NCI-H2081 treated with DMSO at 0.1 percent for 48 hours (cell line): ENCODE measurements around the gene PRKCA.
"Not testable (repeated sequence)": the region's sequence is repeated elsewhere in the genome, so short reads cannot be mapped to it uniquely, and the experiment has no call there.

ENCODE experiments used
- DNase-seq: peaks from one replicate; lab custom pipeline; 2025; lab: John Stamatoyannopoulos, UW

PRKCA gene

GRCh38 chr17:66386498-66387351 lies 84.3 kb downstream of the PRKCA start:
- DNase-seq, result no peak

- no peak for DNase-seq
These were observed 85.1 kb downstream of the PRKCA start for GRCh38 chr17:66387392-66387981.

- DNase-seq, result peak; percentile 90
These were observed 90.5 kb downstream of the PRKCA start for GRCh38 chr17:66392783-66393437.

- no peak for DNase-seq
These were observed 93.5 kb downstream of the PRKCA start for GRCh38 chr17:66395961-66396360.

- DNase-seq, result no peak
These were observed 95.1 kb downstream of the PRKCA start for GRCh38 chr17:66397486-66397885.

- DNase-seq, result no peak
These were observed 95.6 kb downstream of the PRKCA start for GRCh38 chr17:66398059-66398458.

GRCh38 chr17:66398617-66399016 lies 96.2 kb downstream of the PRKCA start:
- no peak for DNase-seq

- DNase-seq, result no peak
These were observed 97.0 kb downstream of the PRKCA start for GRCh38 chr17:66399441-66399840.

- not testable (repeated sequence) for DNase-seq
These were observed 97.8 kb downstream of the PRKCA start for GRCh38 chr17:66400041-66400688.

GRCh38 chr17:66400698-66401097 lies 98.3 kb downstream of the PRKCA start:
- DNase-seq, result no peak

- no peak for DNase-seq
These were observed 99.0 kb downstream of the PRKCA start for GRCh38 chr17:66401364-66401763.

- no peak for DNase-seq
These were observed 101.6 kb downstream of the PRKCA start for GRCh38 chr17:66403846-66404556.

GRCh38 chr17:66405836-66406677 lies 103.6 kb downstream of the PRKCA start:
- DNase-seq, result peak; percentile 90

- no peak for DNase-seq
These were observed 104.6 kb downstream of the PRKCA start for GRCh38 chr17:66406701-66407644.

- no peak for DNase-seq
These were observed 105.5 kb downstream of the PRKCA start for GRCh38 chr17:66407864-66408263.

GRCh38 chr17:66411520-66411919 lies 109.1 kb downstream of the PRKCA start:
- no peak for DNase-seq

GRCh38 chr17:66412857-66413558 lies 110.6 kb downstream of the PRKCA start:
- DNase-seq, result no peak

- DNase-seq, result no peak
These were observed 111.4 kb downstream of the PRKCA start for GRCh38 chr17:66413559-66414520.
